Spleen (tissue), 7 donors: ENCODE measurements around the gene ABCA3.

Source experiments
- CTCF ChIP-seq, 11 experiments: fragments of 200-600 bp in 7 of 11; fragments of 450-650 bp in 4 of 11; sonication (generic) in 4 of 11; IDR thresholded peaks in 8 of 11; conservative IDR thresholded peaks in 3 of 11; 1 replicate in 7 of 11; 2 replicates in 4 of 11; pipeline versions ENCODE4 v1.4.0 to v1.8.0; 2016 to 2021; ENCODE audit warnings: antibody characterized with exemption in 11 of 11, inconsistent platforms in 4 of 11, mild to moderate bottlenecking in 1 of 11
- POLR2AphosphoS5 ChIP-seq, 3 donors: sonication (generic); formaldehyde crosslinking; IDR thresholded peaks; one replicate each; pipeline ENCODE4 v1.5.1; 2017; ENCODE audit warnings: antibody characterized with exemption in 3 of 3
- donor health status: DM: no; HTN: no; CAD: no; lungs with moderate emphysema.
- donor health status: DM: no; HTN: no; CAD: no.
- donor health status: DM: no; HTN: no; CAD: no.

- TF ChIP-seq POLR2AphosphoS5 (IDR thresholded peaks at IDR 0.05) (no peak), CTCF (IDR thresholded peaks at IDR 0.05 in 8 of 11, conservative IDR thresholded peaks at IDR 0.05 in 3 of 11) (no peak)
These were observed 30.2 kb upstream of the ABCA3 start for GRCh38 chr16:2370721-2371120.
